Heart left ventricle (tissue), 13 donors: ENCODE results near the gene ENO1.

Experiments used
- POLR2A ChIP-seq, 2 donors: fragments of 450-650 bp; IDR thresholded peaks; one replicate each; pipeline ENCODE4 v1.6.1; 2017; ENCODE audit warnings: antibody characterized with exemption in 2 of 2, mild to moderate bottlenecking in 2 of 2, moderate library complexity in 2 of 2
- TF ChIP-seq, protein P1 (sequence below), 12 donors: fragments of 200-600 bp; sonication (generic) in 4 of 12; IDR thresholded peaks; one replicate each; pipeline versions ENCODE4 v1.5.0 to v1.8.0; 2018 to 2022; ENCODE audit warnings: antibody characterized with exemption in 12 of 12, mild to moderate bottlenecking in 5 of 12
- donor health status: ischemic (EF 13 %, LVEDD 7.1; RV severe dilation, severe dysfunction).
- donor health status: DM: no; HTN: yes; CAD: no.
- donor health status: DM: no; HTN: no; CAD: no.
- donor health status: ischemic (EF 25% LVEDD 6.9; RV normal size, moderate dysfunction).
- donor health status: ischemic (EF 25% LVEDD 5.7; RV mildly dilated, moderate dysfunction).
- donor health status: ischemic (EF 35%, LVEDD 5.7; RV mildly dilated, moderate dysfunction).
- donor health status: nonischemic (EF 11% LVEDD 7.7; RV severe dilation, severe dysfunction).
- donor health status: DM: yes; HTN: yes; CAD: no.
- donor health status: PGD.
- donor health status: ischemic (EF 29% LVEDD 5.4; RV normal size, mild dysfunction).
- donor health status: nonischemic (EF 23%, LVEDD 6.1; RV moderate dilation, normal function).

DNA sequence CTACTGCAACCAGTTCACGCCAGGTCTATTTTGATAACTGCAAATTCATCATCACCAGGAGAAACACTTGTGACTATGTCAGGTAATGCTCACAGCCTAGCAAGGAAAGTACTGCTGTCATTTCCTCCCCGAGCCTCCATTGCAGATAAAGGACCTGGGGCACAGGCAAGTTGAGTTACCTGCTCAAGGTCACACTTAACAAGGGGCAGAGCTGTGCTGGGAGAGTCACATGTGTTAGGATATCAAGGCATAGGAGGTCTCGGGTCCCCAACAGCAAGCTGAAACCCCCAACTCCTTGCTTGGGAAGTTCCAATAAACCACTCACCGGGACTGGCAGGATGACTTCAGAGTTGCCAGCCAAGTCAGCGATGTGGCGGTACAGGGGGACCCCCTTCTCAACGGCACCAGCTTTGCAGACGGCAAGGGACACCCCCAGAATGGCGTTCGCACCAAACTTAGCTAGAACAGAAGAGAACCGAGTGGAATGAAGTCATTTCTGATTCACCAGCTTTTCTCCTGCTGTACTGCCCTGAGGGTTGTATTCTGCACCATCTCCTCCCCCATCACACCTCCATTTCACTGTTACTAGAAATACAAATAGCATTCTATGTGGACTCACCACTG is 11.6 kb downstream of the ENO1 start:
- TF ChIP-seq, protein P1, sequence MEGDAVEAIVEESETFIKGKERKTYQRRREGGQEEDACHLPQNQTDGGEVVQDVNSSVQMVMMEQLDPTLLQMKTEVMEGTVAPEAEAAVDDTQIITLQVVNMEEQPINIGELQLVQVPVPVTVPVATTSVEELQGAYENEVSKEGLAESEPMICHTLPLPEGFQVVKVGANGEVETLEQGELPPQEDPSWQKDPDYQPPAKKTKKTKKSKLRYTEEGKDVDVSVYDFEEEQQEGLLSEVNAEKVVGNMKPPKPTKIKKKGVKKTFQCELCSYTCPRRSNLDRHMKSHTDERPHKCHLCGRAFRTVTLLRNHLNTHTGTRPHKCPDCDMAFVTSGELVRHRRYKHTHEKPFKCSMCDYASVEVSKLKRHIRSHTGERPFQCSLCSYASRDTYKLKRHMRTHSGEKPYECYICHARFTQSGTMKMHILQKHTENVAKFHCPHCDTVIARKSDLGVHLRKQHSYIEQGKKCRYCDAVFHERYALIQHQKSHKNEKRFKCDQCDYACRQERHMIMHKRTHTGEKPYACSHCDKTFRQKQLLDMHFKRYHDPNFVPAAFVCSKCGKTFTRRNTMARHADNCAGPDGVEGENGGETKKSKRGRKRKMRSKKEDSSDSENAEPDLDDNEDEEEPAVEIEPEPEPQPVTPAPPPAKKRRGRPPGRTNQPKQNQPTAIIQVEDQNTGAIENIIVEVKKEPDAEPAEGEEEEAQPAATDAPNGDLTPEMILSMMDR (IDR thresholded peaks at IDR 0.05), result no peak
- no peak for TF ChIP-seq POLR2A (IDR thresholded peaks at IDR 0.05)
